Vagina (tissue), 2 donors: ENCODE results near the gene MTUS2. TPM values are rescaled to one million over a fixed set of nuclear protein-coding genes. Genes with fewer than 3 reads are reported as not detected.

Experiments
- DNase-seq, 2 donors: peaks; one replicate each; pipeline ENCODE4 v3.0.0-alpha.2; 2017; ENCODE audit errors: extremely low spot score in 2 of 2
- H3K27ac ChIP-seq: fragments of 200-600 bp; sonication (generic); one replicate; pipeline ENCODE4 v1.5.1; 2019
- H3K27me3 ChIP-seq: fragments of 200-600 bp; sonication (generic); one replicate; pipeline ENCODE4 v1.5.1; 2019
- H3K36me3 ChIP-seq, 2 donors: fragments of 200-600 bp; sonication (generic); one replicate each; pipeline ENCODE4 v1.5.1; 2017 to 2019
- H3K4me1 ChIP-seq: fragments of 200-600 bp; sonication (generic); one replicate; pipeline ENCODE4 v1.5.1; 2019
- H3K4me3 ChIP-seq, 2 donors: fragments of 200-600 bp; sonication (generic); 1 replicate in 1 of 2; 2 replicates in 1 of 2; pipeline ENCODE4 v1.5.1; 2016 to 2019
- H3K9me3 ChIP-seq: fragments of 200-600 bp; sonication (generic); one replicate; pipeline ENCODE4 v1.5.1; 2019
- CTCF ChIP-seq, 3 experiments: fragments of 450-650 bp in 2 of 3; fragments of 200-600 bp in 1 of 3; sonication (generic) in 1 of 3; IDR thresholded peaks; one replicate each; pipeline ENCODE4 v1.5.1; 2017 to 2019; ENCODE audit warnings: antibody characterized with exemption in 3 of 3, mild to moderate bottlenecking in 2 of 3, moderate library complexity in 2 of 3
- POLR2A ChIP-seq, 2 donors: fragments of 450-650 bp; IDR thresholded peaks; one replicate each; pipeline ENCODE4 v1.6.1; 2017; ENCODE audit warnings: antibody characterized with exemption in 2 of 2, mild to moderate bottlenecking in 2 of 2, moderate library complexity in 2 of 2
- POLR2AphosphoS5 ChIP-seq, 2 donors: sonication (generic); formaldehyde crosslinking; IDR thresholded peaks; one replicate each; pipeline ENCODE4 v1.9.0; 2017; ENCODE audit warnings: antibody characterized with exemption in 2 of 2, mild to moderate bottlenecking in 2 of 2, low read depth in 1 of 2; ENCODE audit not compliant: insufficient read depth in 1 of 2
- intact Hi-C: fragments of 100-400 bp; cut with DNase I; formaldehyde crosslinking; loops from one replicate; pipeline ENCODE4 v1.15.1; 2023
- total RNA-seq: library from RNA; depleted of rRNA; stranded (reverse); fragments of >200 nt; gene quantifications from one replicate; pipeline ENCODE4 v1.2.3, GENCODE V29; 2016

The MTUS2 gene
- total RNA-seq, 1 donor from 2014 or later, result 0.74 TPM

DNA sequence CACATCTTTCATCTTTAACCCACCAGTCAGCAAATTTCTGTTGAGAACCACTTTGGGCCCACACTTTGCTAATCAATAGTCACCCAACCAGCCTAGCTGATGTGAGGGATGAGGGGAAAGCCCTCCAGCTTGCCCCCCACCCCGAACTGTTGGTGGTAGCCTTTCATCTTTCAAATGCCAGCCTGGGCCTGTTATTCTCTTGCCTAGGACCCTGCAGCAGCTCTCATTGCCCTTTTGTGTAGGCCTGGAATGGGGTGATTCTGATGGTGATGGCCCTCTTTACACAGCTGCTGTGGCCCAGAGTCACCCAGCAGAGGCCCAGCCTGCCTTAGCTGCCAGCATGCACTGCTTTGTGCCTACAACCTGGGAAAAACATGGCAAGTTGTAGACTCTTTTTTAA lies 480.9 kb downstream of the MTUS2 start:
- DNase-seq, result no peak
- no peaks in the 10 kb centered on the region for H3K4me1 ChIP-seq
- no peaks in the 10 kb centered on the region for H3K27me3 ChIP-seq
- no peaks in the 10 kb centered on the region for H3K9me3 ChIP-seq
- no peak overlapping the region for H3K4me3 ChIP-seq
- TF ChIP-seq CTCF (IDR thresholded peaks at IDR 0.05) (no peak), POLR2AphosphoS5 (IDR thresholded peaks at IDR 0.05; ENCODE audit: insufficient read depth in 1 of 2, low read depth in 1 of 2) (no peak), POLR2A (IDR thresholded peaks at IDR 0.05) (no peak)
- H3K36me3 ChIP-seq, result no peaks in the 10 kb centered on the region
- no peak overlapping the region for H3K27ac ChIP-seq
- intact Hi-C loops, result no loop called here

DNA sequence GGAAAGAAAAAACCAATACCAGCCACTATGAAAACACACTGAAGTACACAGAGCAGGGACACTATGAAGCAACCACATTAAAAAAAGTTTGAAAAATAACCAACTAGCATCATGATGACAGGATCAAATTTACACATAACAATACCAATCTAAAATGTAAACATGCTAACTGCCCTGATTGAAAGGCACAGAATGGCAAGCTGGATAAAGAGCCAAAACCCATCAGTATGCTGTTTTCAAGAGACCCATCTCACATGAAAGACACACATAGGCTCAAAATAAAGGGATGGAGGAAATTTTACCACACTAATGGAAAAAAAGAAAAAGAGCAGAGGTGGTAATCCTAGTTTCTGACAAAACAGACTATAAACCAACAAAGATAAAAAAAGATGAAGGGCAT lies 484.0 kb downstream of the MTUS2 start:
- H3K9me3 ChIP-seq, result no peaks in the 10 kb centered on the region
- H3K4me1 ChIP-seq, result no peaks in the 10 kb centered on the region
- no peak overlapping the region for H3K4me3 ChIP-seq
- no peak for DNase-seq
- H3K27me3 ChIP-seq, result no peaks in the 10 kb centered on the region
- intact Hi-C loops, result no loop called here
- no peaks in the 10 kb centered on the region for H3K36me3 ChIP-seq
- no peak for TF ChIP-seq CTCF (IDR thresholded peaks at IDR 0.05)
- no peak for TF ChIP-seq POLR2A (IDR thresholded peaks at IDR 0.05)
- no peak for TF ChIP-seq POLR2AphosphoS5 (IDR thresholded peaks at IDR 0.05; ENCODE audit: insufficient read depth in 1 of 2, low read depth in 1 of 2)
- no peak overlapping the region for H3K27ac ChIP-seq

GRCh38 chr13:29310806-29311205 lies 490.7 kb downstream of the MTUS2 start:
- no peak for DNase-seq

GRCh38 chr13:29315847-29316246 lies 495.7 kb downstream of the MTUS2 start:
- no peak for DNase-seq
- Histone ChIP-seq H3K4me1 (no peaks in the 10 kb centered on the region), H3K27ac (no peak overlapping the region), H3K9me3 (no peaks in the 10 kb centered on the region), H3K4me3 (no peak overlapping the region), H3K36me3 (no peaks in the 10 kb centered on the region), H3K27me3 (no peaks in the 10 kb centered on the region)
- TF ChIP-seq POLR2AphosphoS5 (IDR thresholded peaks at IDR 0.05; ENCODE audit: insufficient read depth in 1 of 2, low read depth in 1 of 2) (no peak), POLR2A (IDR thresholded peaks at IDR 0.05) (no peak), CTCF (IDR thresholded peaks at IDR 0.05) (no peak)
- intact Hi-C loops, result no loop called here

More at GRCh38 chr13:29310806-29311205, 490.7 kb downstream of the MTUS2 start:
- Histone ChIP-seq H3K9me3 (no peaks in the 10 kb centered on the region), H3K36me3 (no peaks in the 10 kb centered on the region), H3K4me3 (no peak overlapping the region), H3K27ac (no peak overlapping the region), H3K4me1 (no peaks in the 10 kb centered on the region), H3K27me3 (no peaks in the 10 kb centered on the region)
- TF ChIP-seq POLR2A (IDR thresholded peaks at IDR 0.05) (no peak), POLR2AphosphoS5 (IDR thresholded peaks at IDR 0.05; ENCODE audit: insufficient read depth in 1 of 2, low read depth in 1 of 2) (no peak), CTCF (IDR thresholded peaks at IDR 0.05) (no peak)
- intact Hi-C loops, result no loop called here

DNA sequence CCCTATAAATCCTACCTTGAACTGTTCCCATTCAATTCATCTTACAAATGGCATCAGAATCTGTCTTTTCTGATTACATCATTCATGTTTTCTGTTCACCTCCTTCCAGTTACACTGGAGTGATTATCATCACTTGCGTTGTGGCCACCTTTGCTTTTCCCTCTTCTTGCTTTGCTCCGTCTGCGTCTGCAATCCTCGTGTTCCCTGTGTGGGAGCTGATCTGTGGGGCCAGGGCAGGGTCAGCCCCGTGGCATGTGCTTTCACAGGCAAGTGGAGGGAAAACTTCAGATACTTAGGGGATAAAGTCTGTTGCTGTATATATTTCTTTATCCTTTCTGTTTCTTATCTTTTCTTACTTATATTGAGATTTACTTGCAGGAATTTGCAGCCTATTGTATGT lies 497.7 kb downstream of the MTUS2 start:
- no peak for TF ChIP-seq CTCF (IDR thresholded peaks at IDR 0.05)
- no peak for TF ChIP-seq POLR2A (IDR thresholded peaks at IDR 0.05)
- no peak for TF ChIP-seq POLR2AphosphoS5 (IDR thresholded peaks at IDR 0.05; ENCODE audit: insufficient read depth in 1 of 2, low read depth in 1 of 2)
- intact Hi-C loops, result no loop called here
- Histone ChIP-seq H3K9me3 (no peaks in the 10 kb centered on the region), H3K4me1 (no peaks in the 10 kb centered on the region), H3K4me3 (no peak overlapping the region), H3K27ac (no peak overlapping the region), H3K36me3 (no peaks in the 10 kb centered on the region), H3K27me3 (no peaks in the 10 kb centered on the region)
- DNase-seq, result no peak
